ENCODE measurements around the gene FCER1G.
"Not testable (repeated sequence)": the region's sequence is repeated elsewhere in the genome, so short reads cannot be mapped to it uniquely, and the experiment has no call there.

Gene FCER1G

GRCh38 chr1:161219078-161219892 is 4.2 kb downstream of the FCER1G start:
- H3K4me3 ChIP-seq (ENCODE audit: low read depth, low read length): no peak overlapping the region
- TF ChIP-seq CTCF (IDR thresholded peaks at IDR 0.05; ENCODE audit: borderline replicate concordance, insufficient read depth, low read depth, low read length): no peak

- TF ChIP-seq CTCF (IDR thresholded peaks at IDR 0.05; ENCODE audit: borderline replicate concordance, insufficient read depth, low read depth, low read length): no peak
- no peak overlapping the region for H3K4me3 ChIP-seq (ENCODE audit: low read depth, low read length)
These were observed 4.9 kb downstream of the FCER1G start for GRCh38 chr1:161220002-161220401.

- no peak overlapping the region for H3K4me3 ChIP-seq (ENCODE audit: low read depth, low read length)
- no peak for TF ChIP-seq CTCF (IDR thresholded peaks at IDR 0.05; ENCODE audit: borderline replicate concordance, insufficient read depth, low read depth, low read length)
These were observed 7.3 kb downstream of the FCER1G start for GRCh38 chr1:161222175-161223019.

- no peak overlapping the region for H3K4me3 ChIP-seq (ENCODE audit: low read depth, low read length)
- TF ChIP-seq CTCF (IDR thresholded peaks at IDR 0.05; ENCODE audit: borderline replicate concordance, insufficient read depth, low read depth, low read length): no peak
These were observed 9.0 kb downstream of the FCER1G start for GRCh38 chr1:161223805-161224694.

GRCh38 chr1:161224695-161225087 is 9.6 kb downstream of the FCER1G start:
- H3K4me3 ChIP-seq (ENCODE audit: low read depth, low read length): not testable (repeated sequence)

- TF ChIP-seq CTCF (IDR thresholded peaks at IDR 0.05; ENCODE audit: borderline replicate concordance, insufficient read depth, low read depth, low read length): no peak
- H3K4me3 ChIP-seq (ENCODE audit: low read depth, low read length): no peak overlapping the region
These were observed 10.1 kb downstream of the FCER1G start for GRCh38 chr1:161225178-161225533.

Measured in GM12875 (cell line).